IMR-90 (cell line): ENCODE measurements around the gene CCDC40.

Source experiments
- BHLHE40 ChIP-seq: fragments of 150-350 bp; IDR thresholded peaks from 2 replicates; pipeline ENCODE4 v1.6.1; 2016; ENCODE audit warnings: mild to moderate bottlenecking, low read depth, low read length
- CEBPB ChIP-seq: IDR thresholded peaks from 2 replicates; pipeline ENCODE4 v1.6.1; 2012; ENCODE audit warnings: low read depth, low read length, improper control_type of control experiment
- FOS ChIP-seq: fragments of 150-350 bp; IDR thresholded peaks from 2 replicates; pipeline ENCODE4 v1.6.1; 2016; ENCODE audit warnings: low read depth, low read length
- MAFK ChIP-seq: IDR thresholded peaks from 2 replicates; pipeline ENCODE4 v1.6.1; 2012; ENCODE audit warnings: low read depth, low read length, improper control_type of control experiment
- POLR2A ChIP-seq: IDR thresholded peaks from 2 replicates; pipeline ENCODE4 v1.6.1; 2012; ENCODE audit warnings: mild to moderate bottlenecking, low read depth, low read length
- RAD21 ChIP-seq: IDR thresholded peaks from 2 replicates; pipeline ENCODE4 v1.6.1; 2012; ENCODE audit warnings: low read length, improper control_type of control experiment
- RCOR1 ChIP-seq: IDR thresholded peaks from 2 replicates; pipeline ENCODE4 v1.6.1; 2012; ENCODE audit warnings: mild to moderate bottlenecking, low read length, improper control_type of control experiment; ENCODE audit not compliant: insufficient replicate concordance
- RFX5 ChIP-seq: IDR thresholded peaks from 2 replicates; pipeline ENCODE4 v1.8.0; 2012; ENCODE audit warnings: low read depth, mild to moderate bottlenecking, low read length, moderate library complexity
- SMC3 ChIP-seq: fragments of 150-350 bp; IDR thresholded peaks from 2 replicates; pipeline ENCODE4 v1.6.1; 2016; ENCODE audit warnings: low read depth, mild to moderate bottlenecking, antibody characterized with exemption, low read length, moderate library complexity
- TF ChIP-seq, protein P1 (sequence below): conservative IDR thresholded peaks from 2 replicates; pipeline ENCODE4 v1.5.1; 2012; ENCODE audit warnings: mild to moderate bottlenecking, low read depth, low read length, improper control_type of control experiment
- TF ChIP-seq, protein P2 (sequence below): fragments of 150-350 bp; IDR thresholded peaks from 2 replicates; pipeline ENCODE4 v1.6.1; 2017; ENCODE audit warnings: mild to moderate bottlenecking, antibody characterized with exemption, low read length, low read depth

DNA sequence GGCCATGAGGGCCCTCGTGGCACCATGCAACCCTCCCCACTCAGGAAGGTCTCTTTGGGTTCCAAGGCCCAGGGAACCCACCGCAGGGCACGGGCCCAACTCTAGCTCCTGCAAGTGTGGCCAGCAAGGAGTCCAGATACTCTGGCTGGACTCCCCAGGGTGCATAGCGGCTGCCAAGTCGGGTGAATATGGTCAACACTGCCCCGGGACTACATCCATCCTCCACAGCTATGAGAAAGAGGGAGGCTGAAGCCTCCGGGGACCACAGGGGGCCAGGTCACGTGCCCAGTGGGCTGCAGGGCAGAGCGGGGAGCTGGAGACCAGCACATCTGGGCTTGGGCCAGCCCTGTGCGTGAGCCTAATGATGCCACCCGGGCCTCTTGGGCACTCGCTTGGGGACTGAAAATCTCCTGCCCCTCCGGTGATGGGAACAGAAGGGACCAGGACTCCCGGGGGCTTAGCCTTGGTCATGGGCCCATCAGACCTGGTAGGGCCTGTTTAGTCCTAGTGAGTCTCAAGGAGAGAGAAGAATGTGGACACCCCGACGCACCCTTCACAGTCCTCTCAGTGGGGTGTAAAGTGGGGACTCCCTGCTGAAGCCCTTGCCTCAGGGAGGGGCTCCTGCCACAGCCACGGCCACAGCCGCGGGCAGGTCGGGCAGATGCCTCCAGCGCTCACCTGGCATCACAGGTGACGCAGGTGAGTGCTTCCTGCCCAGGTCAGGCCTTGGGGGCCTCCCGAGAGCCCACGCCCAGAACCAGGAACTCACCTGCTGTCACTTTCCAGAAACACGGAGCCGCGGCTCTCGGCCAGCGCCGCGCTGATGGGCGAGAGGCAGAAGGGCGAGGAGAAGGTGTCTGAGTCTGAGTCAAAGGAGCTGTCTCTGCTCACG is 26.8 kb upstream of the CCDC40 start:
- TF ChIP-seq, protein P1, sequence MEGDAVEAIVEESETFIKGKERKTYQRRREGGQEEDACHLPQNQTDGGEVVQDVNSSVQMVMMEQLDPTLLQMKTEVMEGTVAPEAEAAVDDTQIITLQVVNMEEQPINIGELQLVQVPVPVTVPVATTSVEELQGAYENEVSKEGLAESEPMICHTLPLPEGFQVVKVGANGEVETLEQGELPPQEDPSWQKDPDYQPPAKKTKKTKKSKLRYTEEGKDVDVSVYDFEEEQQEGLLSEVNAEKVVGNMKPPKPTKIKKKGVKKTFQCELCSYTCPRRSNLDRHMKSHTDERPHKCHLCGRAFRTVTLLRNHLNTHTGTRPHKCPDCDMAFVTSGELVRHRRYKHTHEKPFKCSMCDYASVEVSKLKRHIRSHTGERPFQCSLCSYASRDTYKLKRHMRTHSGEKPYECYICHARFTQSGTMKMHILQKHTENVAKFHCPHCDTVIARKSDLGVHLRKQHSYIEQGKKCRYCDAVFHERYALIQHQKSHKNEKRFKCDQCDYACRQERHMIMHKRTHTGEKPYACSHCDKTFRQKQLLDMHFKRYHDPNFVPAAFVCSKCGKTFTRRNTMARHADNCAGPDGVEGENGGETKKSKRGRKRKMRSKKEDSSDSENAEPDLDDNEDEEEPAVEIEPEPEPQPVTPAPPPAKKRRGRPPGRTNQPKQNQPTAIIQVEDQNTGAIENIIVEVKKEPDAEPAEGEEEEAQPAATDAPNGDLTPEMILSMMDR, result no peak
- no peak for TF ChIP-seq POLR2A
- TF ChIP-seq CEBPB, result no peak
- TF ChIP-seq FOS, result no peak
- no peak for TF ChIP-seq RCOR1
- TF ChIP-seq RFX5, result no peak
- no peak for TF ChIP-seq MAFK
- TF ChIP-seq, protein P2, sequence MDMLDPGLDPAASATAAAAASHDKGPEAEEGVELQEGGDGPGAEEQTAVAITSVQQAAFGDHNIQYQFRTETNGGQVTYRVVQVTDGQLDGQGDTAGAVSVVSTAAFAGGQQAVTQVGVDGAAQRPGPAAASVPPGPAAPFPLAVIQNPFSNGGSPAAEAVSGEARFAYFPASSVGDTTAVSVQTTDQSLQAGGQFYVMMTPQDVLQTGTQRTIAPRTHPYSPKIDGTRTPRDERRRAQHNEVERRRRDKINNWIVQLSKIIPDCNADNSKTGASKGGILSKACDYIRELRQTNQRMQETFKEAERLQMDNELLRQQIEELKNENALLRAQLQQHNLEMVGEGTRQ, result no peak
- no peak for TF ChIP-seq RAD21
- no peak for TF ChIP-seq SMC3
- TF ChIP-seq BHLHE40, result no peak
